ENCODE data around the gene NEK6. TPM values are rescaled to one million over a fixed set of nuclear protein-coding genes. Genes with fewer than 3 reads are reported as not detected.

Gene NEK6
- total RNA-seq, 2 experiments from 2014 or later: 5.6 to 16.4 TPM

- no peak overlapping the region for H3K4me3 ChIP-seq (ENCODE audit: low read depth, low read length, poor library complexity, severe bottlenecking)
- H3K4me2 ChIP-seq (ENCODE audit: low read length): peak overlapping the region; percentile 72
- H3K79me2 ChIP-seq (ENCODE audit: insufficient read depth, low read depth, low read length): peaks cover 23% of the 10 kb centered on the region; the same call in 1 of the 2 replicates
- H3K27ac ChIP-seq (ENCODE audit: low read depth, low read length, poor library complexity, severe bottlenecking): peak overlapping the region; percentile 76
- no TSS peak for BruUV-seq (replicated peaks)
- intact Hi-C loops (cut with micrococcal nuclease; ENCODE audit: unreplicated experiment): loop anchor here (2.0 kb wide), 2 partner anchors 21 to 47 kb away; no protein-coding TSS in a partner anchor
- no peaks in the 10 kb centered on the region; the same call in 1 of the 2 replicates for H4K20me1 ChIP-seq (ENCODE audit: insufficient read depth, low read length)
- peak overlapping the region; percentile 4; the same call in 1 of the 2 replicates for H2AFZ ChIP-seq (ENCODE audit: low read length)
- TF ChIP-seq CTCF (conservative IDR thresholded peaks at IDR 0.05; ENCODE audit: low read length) (no peak), EZH2phosphoT487 (IDR thresholded peaks at IDR 0.05; ENCODE audit: borderline replicate concordance, low read depth, low read length) (no peak)
- ChIA-PET CTCF (ENCODE audit: unreplicated experiment) (no interaction called here), POLR2A (interaction anchor here (0.5 to 1.1 kb wide), 2 partner anchors 16 to 52 kb away, joined by 3 read pairs; no protein-coding TSS in a partner anchor)
- H3K36me3 ChIP-seq (ENCODE audit: insufficient read depth, low read length): no peaks in the 10 kb centered on the region
- peak; percentile 55 for DNase-seq (ENCODE audit: low spot score)
- H3K9me3 ChIP-seq (ENCODE audit: low read length): no peaks in the 10 kb centered on the region
- H3K4me1 ChIP-seq (ENCODE audit: insufficient read depth, low read length, poor library complexity, severe bottlenecking): peaks cover 92% of the 10 kb centered on the region
- no peaks in the 10 kb centered on the region for H3K9me2 ChIP-seq (ENCODE audit: insufficient read depth, low read length)
Observed at GRCh38 chr9:124265551-124265950, 7.8 kb downstream of the NEK6 start.

GRCh38 chr9:124266139-124266825 is 8.5 kb downstream of the NEK6 start:
- Histone ChIP-seq H3K4me2 (ENCODE audit: low read length) (peak overlapping the region; percentile 72), H3K4me1 (ENCODE audit: insufficient read depth, low read length, poor library complexity, severe bottlenecking) (peaks cover 87% of the 10 kb centered on the region), H3K9me2 (ENCODE audit: insufficient read depth, low read length) (no peaks in the 10 kb centered on the region), H3K4me3 (ENCODE audit: low read depth, low read length, poor library complexity, severe bottlenecking) (no peak overlapping the region), H2AFZ (ENCODE audit: low read length) (no peak overlapping the region), H3K9me3 (ENCODE audit: low read length) (no peaks in the 10 kb centered on the region), H4K20me1 (ENCODE audit: insufficient read depth, low read length) (no peaks in the 10 kb centered on the region; the same call in 1 of the 2 replicates), H3K79me2 (ENCODE audit: insufficient read depth, low read depth, low read length) (peaks cover 21% of the 10 kb centered on the region; the same call in 1 of the 2 replicates), H3K27ac (ENCODE audit: low read depth, low read length, poor library complexity, severe bottlenecking) (peak overlapping the region; percentile 76), H3K36me3 (ENCODE audit: insufficient read depth, low read length) (no peaks in the 10 kb centered on the region)
- no TSS peak for BruUV-seq (replicated peaks)
- DNase-seq (ENCODE audit: low spot score): no peak
- intact Hi-C loops (cut with micrococcal nuclease; ENCODE audit: unreplicated experiment): no loop called here
- ChIA-PET CTCF (ENCODE audit: unreplicated experiment) (interaction anchor here (1.2 kb wide), 1 partner anchor 140 kb away, joined by 4 read pairs; no protein-coding TSS in a partner anchor), POLR2A (interaction anchor here (1.1 to 1.2 kb wide), 2 partner anchors 20 to 64 kb away, joined by 3 to 4 read pairs; no protein-coding TSS in a partner anchor)
- TF ChIP-seq CTCF (conservative IDR thresholded peaks at IDR 0.05; ENCODE audit: low read length) (no peak), EZH2phosphoT487 (IDR thresholded peaks at IDR 0.05; ENCODE audit: borderline replicate concordance, low read depth, low read length) (no peak)

GRCh38 chr9:124266826-124267201 is 9.1 kb downstream of the NEK6 start:
- Histone ChIP-seq H3K9me3 (ENCODE audit: low read length) (no peaks in the 10 kb centered on the region), H3K79me2 (ENCODE audit: insufficient read depth, low read depth, low read length) (peaks cover 18% of the 10 kb centered on the region; the same call in 1 of the 2 replicates), H3K4me3 (ENCODE audit: low read depth, low read length, poor library complexity, severe bottlenecking) (peak overlapping the region; percentile 23), H3K4me1 (ENCODE audit: insufficient read depth, low read length, poor library complexity, severe bottlenecking) (peaks cover 82% of the 10 kb centered on the region), H3K9me2 (ENCODE audit: insufficient read depth, low read length) (no peaks in the 10 kb centered on the region), H4K20me1 (ENCODE audit: insufficient read depth, low read length) (no peaks in the 10 kb centered on the region; the same call in 1 of the 2 replicates), H3K4me2 (ENCODE audit: low read length) (peak overlapping the region; percentile 72), H3K27ac (ENCODE audit: low read depth, low read length, poor library complexity, severe bottlenecking) (peak overlapping the region; percentile 76), H2AFZ (ENCODE audit: low read length) (no peak overlapping the region), H3K36me3 (ENCODE audit: insufficient read depth, low read length) (no peaks in the 10 kb centered on the region)
- ChIA-PET POLR2A (interaction anchor here (1.1 to 1.2 kb wide), 2 partner anchors 20 to 65 kb away, joined by 3 to 4 read pairs; no protein-coding TSS in a partner anchor), CTCF (ENCODE audit: unreplicated experiment) (interaction anchor here (1.2 kb wide), 1 partner anchor 140 kb away, joined by 4 read pairs; no protein-coding TSS in a partner anchor)
- intact Hi-C loops (cut with micrococcal nuclease; ENCODE audit: unreplicated experiment): no loop called here
- TF ChIP-seq CTCF (conservative IDR thresholded peaks at IDR 0.05; ENCODE audit: low read length) (no peak), EZH2phosphoT487 (IDR thresholded peaks at IDR 0.05; ENCODE audit: borderline replicate concordance, low read depth, low read length) (no peak)
- no peak for DNase-seq (ENCODE audit: low spot score)
- BruUV-seq (replicated peaks): no TSS peak
